HT-29 (cell line): Measurements from ENCODE around the gene CHST10. TPM values are rescaled to one million over a fixed set of nuclear protein-coding genes. Genes with fewer than 3 reads are reported as not detected.
A peak's percentile ranks its signal among the peaks of the same experiment; 100 is the strongest.
"Not testable (repeated sequence)": the region's sequence is repeated elsewhere in the genome, so short reads cannot be mapped to it uniquely, and the experiment has no call there.

ENCODE experiments used
- DNase-seq: peaks from one replicate; pipeline ENCODE4 v3.0.0-alpha.2; 2015; ENCODE audit warnings: low spot score
- total RNA-seq: library from RNA; depleted of rRNA; stranded (reverse); fragments of >200 nt; shearing (Covaris generic); gene quantifications from 2 replicates; pipeline ENCODE4 v1.2.3, GENCODE V29; 2014; rRNA removed

CHST10 gene, protein sequence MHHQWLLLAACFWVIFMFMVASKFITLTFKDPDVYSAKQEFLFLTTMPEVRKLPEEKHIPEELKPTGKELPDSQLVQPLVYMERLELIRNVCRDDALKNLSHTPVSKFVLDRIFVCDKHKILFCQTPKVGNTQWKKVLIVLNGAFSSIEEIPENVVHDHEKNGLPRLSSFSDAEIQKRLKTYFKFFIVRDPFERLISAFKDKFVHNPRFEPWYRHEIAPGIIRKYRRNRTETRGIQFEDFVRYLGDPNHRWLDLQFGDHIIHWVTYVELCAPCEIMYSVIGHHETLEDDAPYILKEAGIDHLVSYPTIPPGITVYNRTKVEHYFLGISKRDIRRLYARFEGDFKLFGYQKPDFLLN
- total RNA-seq, result not detected in 2 replicates

DNA sequence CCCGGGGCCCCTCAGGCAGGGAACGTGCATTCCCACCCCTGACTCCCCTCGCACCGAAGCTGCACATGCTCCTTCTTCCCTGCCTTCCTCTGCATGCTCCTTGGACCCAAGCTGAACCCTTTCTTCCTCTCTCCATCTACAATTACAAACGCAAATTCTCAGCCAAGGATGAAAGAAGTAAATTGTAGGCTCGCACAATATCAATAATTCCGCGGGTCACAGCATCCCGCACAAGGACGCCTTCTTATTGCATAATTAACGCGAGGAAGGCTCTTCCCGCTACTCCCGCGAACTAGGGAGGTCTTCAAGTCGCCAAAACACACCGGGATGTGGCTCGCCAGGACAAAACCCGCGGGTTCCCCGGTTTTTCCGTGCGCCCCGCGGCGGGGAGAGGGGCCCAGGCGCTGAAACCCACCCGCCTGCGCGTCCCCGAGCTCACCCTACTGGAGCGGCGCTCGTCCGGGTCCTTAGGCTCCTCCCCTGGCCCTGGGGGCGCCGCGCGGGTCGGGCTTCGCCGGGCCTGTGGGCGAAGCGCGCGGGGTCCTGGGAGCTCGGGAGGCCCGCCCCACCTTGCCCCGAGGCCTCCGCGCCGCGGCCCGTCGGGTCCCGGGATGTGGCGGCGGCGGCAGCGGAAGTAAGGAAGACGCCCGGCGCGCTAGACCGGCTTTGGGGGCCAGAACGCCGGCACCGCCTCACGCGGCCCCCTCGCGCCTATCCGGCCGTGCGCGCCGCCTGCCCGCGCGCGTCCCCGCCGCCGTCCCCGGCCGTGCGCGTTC lies at the start of gene CHST10:
Gene CHST10 (minus strand): TSS at position 734 of the 776 bp plus-strand sequence. CDS start 10,993 bp downstream, outside the sequence.
- DNase-seq, result no peak

DNA sequence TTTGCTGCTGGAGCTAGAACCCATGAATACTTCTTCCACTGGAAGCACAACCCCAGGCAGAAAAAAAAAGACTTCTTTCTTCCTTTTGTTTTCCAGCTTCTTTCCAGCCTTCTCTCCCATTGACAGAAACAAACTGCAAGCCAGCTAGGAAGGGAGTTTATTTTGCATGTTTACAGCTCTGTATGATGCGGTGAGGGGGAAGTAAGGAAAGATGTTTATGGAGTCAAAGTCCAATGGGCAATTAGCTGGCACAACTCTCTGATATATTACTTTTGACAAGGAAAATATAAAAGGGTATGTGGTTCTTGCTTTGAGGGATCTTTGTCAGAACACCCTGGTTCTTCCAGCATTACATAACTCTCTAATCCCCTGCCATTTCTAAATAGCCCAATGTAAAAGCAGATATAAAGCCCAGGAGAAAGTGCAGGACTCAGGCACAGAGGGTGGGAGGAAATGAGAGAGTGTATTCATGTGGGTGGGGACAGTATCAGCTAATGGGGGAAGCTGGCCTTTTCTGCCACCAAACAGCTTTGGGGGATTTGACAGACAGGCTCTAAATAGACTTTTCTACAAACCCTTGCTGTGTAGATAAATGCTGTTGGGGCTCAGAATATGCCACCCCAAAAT lies 43.5 kb upstream of the CHST10 start:
- DNase-seq, result no peak

DNA sequence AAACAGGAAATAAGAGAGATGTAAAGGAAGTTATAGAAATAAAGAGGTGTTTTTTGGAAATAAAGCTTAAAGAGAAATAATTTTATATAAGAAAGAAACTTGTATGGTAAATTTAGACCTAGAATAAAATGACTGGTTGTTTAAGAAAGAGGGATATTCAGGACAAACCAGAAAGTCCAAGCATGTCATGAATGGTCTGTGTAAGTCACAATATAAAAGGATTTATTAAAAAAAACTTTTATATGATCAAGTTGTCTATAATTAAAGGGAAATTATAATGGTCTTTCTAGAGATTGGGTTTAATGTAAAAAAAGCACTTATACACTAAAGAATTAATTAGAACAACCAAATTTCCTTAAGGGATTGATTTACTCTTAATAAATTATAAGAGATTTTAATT lies 38.9 kb upstream of the CHST10 start:
- not testable (repeated sequence) for DNase-seq

DNA sequence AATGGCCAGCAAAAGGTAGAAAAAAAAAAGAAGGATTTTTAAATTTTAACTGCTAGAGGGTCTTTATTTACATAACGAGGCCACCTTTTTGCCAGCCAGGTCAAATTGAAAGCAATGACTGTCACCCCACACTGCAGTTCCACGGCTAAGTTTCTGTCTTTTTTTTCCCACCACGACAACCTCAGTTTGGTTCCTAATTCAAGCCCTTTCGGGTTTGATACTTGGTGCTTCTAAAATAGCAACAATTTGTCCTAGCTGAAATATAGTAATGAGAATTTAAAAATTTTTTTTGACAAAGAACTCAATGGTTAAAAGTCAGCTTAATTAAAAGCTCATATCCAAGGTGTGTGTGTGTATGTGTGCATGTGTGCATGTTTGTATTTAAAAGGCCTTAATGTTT lies 36.4 kb upstream of the CHST10 start:
- no peak for DNase-seq

DNA sequence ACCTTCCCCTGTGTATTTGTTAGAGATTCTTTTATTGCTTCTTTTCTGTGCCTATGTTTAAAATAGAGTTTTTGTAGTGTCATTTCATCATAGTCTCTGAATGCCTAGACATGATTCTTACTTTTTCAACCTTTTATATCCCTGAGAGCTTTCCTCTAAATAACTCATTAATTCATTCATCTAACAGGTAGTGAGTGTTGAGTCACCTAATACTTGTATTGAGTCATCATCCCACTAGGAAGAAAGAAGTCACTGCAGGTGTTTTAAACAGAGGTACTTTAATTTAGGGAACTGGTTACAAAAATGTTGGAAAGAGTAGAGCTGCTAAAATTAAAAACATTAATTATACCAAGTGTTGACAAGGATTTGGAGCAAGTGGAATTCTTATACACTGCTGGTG lies 34.3 kb upstream of the CHST10 start:
- no peak for DNase-seq

DNA sequence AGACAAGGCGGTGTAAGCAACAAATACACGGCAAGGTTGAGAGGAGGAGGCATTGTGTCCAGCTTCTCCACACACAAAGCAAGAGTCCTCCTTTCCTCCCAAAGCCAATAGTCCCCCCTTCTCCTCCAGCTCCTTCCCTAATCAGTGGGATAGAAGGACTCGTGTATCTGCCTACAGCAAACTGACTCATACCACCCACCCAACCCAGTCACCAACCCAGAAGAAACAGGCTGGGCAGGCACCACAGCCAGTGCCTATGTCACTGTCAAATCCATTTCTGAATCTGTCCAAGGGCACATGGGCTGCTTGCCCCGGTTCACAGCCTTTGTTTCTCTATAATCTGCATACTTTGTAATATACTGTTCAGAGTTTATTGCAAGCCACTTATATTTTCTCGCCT lies 33.6 kb upstream of the CHST10 start:
- no peak for DNase-seq

DNA sequence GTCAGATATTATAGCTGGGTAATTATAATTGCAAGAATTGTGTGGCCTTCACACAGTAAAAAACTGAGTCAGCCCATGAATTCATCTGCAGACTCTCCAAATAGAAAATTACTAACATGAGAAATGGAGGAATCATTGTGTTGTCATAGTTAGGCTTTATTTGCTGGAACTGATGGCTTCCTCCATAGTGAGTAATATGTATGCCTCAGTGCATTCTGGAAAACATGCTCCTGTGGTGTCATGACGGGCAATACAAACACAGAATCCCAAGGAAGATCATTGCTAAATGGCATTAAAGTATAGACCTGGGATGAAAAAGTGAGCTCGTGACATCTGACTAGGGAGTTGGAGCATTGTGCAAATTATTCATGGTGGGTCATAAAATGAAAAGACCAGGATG lies 29.2 kb upstream of the CHST10 start:
- DNase-seq, result no peak

DNA sequence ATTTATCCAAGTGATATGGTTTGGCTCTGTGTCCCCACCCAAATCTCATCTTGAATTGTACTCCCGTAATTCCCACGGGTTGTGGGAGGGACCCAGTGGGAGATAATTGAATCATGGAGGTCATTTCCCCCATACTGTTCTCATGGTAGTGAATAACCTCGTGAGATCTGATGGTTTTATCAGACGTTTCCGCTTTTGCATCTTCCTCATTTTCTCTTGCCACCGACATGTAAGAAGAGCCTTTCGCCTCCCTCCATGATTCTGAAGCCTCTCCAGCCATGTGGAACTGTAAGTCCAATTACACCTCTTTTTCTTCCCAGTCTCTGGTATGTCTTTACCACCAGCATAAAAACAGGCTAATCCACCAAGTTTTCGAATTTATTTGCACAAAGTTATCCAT lies 20.3 kb upstream of the CHST10 start:
- DNase-seq, result no peak

DNA sequence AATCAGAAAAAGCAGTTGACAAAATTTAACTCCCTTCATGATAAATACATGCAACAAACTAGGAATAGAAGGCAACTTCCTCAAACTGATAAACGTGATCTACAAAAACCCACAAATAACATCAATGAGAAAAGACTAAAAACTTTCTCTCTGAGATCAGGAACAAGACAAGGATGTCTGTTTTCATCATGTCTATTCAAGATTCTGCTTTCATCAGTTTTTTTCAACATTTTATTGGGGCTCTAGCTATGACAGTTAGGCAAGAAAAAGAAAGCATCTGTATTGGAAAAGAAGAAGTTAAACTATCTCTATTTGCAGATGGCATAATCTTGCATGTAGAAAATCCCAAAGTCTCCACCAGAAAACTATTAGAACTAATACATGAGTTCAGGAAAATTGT lies 12.3 kb upstream of the CHST10 start:
- no peak for DNase-seq

DNA sequence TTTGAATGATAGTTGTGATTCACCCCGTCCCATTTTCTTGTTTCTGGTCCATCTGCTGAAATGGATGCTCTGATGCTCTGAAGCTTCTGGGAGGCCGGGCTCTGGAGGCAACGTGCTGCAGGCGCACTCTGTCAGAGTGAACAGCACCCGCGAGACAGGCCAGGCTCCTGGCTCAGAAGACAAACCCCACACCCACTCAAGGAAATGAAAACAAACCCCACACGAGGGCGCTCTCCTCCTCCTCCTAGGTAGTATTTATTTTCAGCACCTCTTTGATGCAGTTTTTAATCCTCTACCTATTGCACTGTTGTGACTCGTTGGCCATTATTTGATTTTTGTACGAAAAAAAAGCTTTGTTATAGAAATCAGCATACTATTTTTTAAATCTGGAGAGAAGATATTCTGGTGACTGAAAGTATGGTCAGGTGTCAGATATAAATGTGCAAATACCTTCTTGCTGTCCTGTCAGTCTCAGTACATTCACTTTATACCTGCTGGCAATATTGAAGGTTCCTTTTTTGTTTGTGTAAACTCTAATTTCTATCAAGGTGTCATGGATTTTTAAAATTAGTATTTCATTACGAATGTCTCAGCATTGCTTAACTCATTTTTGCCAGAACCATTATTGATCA lies 10.3 kb upstream of the CHST10 start:
- peak; percentile 70 for DNase-seq

DNA sequence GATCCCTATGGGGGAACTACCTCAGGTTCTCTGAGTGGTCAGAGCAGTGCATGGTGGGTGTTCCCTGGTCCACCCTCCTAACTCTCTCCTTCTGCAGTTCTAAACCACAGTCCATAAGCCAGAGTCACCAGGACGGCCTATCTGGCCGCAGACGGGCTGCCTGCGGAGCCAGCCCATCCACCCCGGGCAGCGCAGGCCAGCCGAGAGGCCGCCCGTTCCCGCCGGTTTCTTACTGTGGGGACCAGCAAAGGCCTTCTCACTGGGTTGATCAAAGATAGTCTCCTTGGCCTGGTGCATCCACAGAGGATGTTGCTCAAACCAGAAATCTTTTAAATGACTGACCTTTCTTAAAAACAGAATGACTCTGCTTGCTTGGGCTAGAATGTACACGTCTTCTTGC lies 9.6 kb upstream of the CHST10 start:
- no peak for DNase-seq

DNA sequence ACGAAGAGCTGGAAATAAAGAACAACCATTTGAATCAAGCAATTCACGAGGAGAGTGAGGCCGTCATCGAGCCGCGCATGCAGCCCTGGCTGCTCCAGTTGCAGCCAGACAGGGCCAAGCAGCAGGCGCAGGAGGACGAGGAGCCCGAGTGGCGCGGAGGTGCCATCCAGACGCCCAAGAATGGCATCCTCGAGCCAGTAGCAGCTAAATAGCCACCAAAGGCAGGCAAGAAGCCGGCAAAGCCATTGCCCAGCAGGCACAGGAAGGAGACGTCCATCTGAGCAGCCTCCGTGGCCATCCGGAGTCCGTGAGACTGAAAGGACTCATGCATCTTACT lies 8.9 kb upstream of the CHST10 start:
- DNase-seq, result no peak

DNA sequence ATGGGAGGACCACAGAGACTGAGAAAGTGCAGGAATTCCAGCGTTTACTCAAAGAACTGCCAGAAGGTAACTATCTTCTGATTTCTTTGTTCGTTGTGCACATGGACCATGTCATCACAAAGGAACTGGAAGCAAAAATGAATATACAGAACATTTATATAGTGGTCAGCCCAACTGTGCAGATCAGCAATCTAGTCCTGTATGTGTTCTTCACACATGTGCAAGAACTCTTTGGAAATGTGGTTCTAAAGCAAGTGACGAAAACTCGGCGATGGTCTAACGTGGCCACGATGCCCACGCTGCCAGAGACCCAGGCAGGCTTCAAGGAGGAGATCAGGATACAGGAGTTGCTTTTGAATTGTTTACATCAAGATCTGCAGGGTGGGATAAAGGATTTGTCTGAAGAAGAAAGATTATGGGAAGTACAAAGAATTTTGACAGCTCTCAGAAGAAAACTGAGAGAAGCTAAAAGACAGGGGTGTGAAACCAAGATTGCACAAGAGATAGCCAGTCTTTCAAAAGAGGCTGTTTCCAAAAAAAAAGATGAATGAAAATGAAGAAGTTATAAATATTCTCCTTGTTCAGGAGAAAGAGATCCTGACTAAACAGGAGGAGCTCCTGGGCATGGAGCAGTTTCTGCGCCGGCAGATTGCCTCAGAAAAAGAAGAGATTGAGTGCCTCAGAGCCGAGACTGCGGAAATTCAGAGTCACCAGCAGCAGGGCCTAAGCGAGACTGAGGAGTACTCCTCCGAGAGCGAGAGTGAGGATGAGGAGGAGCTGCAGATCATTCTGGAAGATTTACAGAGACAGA lies 8.3 kb upstream of the CHST10 start:
- DNase-seq, result no peak

DNA sequence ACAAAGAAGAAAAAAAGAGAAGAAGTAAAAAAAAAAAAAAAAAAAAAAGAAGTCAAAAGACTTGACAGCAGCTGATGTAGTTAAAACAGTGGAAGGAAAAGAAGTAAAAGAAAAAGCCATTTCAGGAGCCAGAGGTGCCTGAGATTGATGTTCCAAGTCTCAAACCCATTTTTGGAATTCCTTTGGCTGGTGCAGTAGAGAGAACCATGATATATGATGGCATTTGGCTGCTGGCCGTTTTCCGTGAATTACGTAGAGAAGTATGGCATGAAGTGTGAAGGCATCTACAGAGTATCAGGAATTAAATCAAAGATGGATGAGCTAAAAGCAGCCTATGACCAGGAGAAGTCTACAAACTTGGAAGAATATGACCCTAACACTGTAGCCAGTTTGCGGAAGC lies 7.6 kb upstream of the CHST10 start:
- DNase-seq, result no peak

DNA sequence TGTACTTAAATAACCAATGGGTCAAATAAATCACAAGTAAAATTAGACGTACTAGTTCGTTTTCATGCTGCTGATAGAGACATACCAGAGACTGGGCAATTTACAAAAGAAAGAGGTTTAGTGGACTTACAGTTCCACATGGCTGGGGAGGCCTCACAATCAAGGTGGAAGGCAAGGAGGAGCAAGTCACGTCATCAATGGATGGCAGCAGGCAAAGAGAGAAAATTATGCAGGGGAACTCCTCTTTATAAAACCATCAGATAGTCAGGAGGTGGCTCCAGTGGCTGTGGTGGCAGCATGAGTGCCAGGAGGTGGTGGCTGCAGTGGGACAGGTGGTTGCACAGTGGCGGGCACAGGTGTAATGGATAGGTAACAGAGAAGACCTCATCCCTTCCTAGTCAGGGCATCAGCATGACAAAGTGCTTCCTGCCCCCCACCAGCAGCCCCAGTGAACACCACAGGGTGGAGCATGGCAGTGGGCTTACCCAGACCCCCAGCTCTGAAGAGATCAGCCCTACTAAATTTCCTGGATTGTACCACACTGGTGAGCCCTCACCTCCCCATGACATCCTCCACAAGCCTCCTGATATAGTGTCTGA lies 6.9 kb upstream of the CHST10 start:
- DNase-seq, result no peak

DNA sequence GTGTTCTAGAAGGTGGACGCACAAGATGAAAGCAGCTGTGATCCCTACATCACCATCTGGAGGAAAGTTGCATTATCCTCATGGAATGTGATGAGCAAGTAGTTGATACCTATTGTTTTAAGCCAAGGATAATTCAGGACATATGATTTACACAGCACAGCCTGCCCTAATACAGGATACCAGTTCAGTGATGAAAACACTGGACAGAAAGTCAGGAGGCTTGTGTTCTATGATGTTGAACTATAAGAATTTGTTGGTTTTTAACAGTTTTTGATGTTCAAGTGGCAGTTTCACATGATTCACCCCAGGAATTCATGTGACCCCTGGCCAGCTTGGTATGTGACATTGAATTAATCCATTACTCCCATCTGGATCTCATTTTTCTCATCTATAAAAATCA lies 6.2 kb upstream of the CHST10 start:
- DNase-seq, result no peak

DNA sequence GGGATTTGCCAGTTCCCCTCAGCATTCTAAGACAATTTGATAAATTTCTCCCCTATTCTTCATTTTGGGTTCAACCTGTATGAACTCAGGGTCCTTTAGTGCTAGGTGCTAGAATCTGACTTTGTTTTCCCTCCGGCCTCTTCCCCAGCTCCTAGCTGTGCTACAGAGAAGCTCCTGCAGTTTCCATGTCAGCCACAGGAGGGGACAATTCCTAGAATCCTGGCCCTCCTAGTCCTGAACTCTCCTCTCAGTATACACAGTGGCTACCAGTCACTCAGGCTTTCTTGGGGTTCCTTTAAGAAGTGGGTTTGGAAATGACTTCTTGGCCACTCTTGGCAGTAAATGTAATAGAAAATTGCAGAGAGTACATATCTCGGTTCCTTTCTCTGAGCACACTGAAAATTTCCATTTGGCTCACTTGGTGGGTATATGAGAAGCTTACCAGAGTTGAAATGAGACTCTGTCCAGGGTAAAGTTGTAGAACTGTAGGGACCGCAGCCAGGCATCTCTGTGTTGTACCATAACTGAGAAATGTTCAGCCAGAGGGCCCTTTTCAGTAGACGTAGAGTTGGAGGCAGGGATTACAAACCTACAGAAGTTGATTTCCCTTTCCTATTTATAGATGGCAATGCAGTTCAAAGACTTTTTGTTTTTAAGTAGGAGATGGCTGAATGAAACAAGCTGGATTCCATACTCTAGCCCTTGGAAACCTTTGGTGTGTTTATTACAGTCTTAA lies 5.0 kb upstream of the CHST10 start:
- peak; percentile 50 for DNase-seq

DNA sequence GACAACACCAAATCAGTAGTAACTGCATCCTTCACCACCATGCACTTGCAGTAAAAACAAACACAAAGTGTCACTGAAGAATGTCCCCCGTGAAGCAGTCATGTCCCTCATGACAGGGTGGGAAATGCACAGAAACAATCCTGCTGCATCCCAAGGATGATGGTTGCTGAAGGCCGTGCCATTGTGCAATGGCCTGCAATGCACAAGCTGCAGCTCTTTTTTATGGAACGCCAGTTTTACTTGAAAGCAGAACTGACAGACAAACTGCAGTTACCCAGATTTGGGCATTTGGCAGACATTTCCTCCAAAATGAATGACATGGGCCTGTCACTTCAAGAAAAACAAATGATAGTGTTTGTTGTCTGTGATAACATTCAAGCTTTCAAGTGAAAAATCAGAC lies 2.4 kb upstream of the CHST10 start:
- no peak for DNase-seq

DNA sequence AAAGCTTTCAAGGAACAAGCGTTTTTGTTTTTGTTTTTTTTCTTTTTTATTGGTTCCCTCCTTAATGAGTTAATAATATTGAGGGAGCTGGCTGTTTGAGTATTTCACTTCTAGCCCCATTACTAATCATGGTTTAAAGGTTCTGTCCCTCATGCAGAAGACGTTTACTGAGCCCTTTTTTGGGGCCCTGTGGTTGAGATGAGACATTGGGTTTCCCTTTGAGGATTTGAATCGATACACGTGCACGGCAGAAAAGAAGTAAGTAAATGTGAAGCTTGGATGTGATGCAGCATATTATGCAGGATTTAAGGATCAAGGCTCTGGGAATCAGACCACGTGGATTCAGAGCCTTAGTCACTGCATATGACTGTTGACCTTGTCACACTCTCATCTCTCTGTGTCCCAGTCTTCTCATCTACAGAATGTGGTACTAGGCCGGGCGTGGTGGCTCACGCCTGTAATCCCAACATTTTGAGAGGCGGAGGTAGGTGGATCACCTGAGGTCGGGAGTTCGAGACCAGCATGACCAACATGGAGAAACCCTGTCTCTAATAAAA lies 1.0 kb upstream of the CHST10 start:
- DNase-seq, result no peak

DNA sequence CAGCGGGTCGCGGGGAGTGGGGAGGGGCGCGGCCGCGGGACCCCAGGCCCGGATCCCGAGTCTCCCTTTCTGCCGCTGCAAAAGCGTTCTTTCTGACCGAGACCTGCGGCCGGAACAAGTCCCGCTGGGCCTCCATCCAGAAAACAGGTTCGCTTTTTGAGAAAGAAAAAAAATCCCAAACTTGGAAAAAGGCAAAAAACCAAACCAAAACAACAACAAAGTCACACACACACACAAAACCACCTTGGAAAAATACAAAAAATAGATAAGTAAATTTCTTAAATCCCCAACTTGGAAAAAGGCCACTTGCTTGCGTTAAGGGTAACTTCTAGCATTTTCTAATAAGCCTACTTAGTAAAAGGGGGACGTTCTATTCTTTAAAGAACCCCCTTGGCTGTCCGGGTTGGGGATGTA lies 250 bp upstream of the CHST10 start:
- no peak for DNase-seq
